Body of pancreas (tissue), 4 donors: ENCODE results near the gene ZNF521.

Experiments
- CTCF ChIP-seq, 7 experiments: fragments of 450-650 bp in 4 of 7; fragments of 200-600 bp in 3 of 7; sonication (generic) in 3 of 7; IDR thresholded peaks; one replicate each; pipeline ENCODE4 v1.5.1; 2016 to 2019; ENCODE audit warnings: antibody characterized with exemption in 7 of 7
- POLR2A ChIP-seq, 3 donors: fragments of 450-650 bp; IDR thresholded peaks; one replicate each; pipeline ENCODE4 v1.6.1; 2016; ENCODE audit warnings: antibody characterized with exemption in 3 of 3, mild to moderate bottlenecking in 2 of 3

DNA sequence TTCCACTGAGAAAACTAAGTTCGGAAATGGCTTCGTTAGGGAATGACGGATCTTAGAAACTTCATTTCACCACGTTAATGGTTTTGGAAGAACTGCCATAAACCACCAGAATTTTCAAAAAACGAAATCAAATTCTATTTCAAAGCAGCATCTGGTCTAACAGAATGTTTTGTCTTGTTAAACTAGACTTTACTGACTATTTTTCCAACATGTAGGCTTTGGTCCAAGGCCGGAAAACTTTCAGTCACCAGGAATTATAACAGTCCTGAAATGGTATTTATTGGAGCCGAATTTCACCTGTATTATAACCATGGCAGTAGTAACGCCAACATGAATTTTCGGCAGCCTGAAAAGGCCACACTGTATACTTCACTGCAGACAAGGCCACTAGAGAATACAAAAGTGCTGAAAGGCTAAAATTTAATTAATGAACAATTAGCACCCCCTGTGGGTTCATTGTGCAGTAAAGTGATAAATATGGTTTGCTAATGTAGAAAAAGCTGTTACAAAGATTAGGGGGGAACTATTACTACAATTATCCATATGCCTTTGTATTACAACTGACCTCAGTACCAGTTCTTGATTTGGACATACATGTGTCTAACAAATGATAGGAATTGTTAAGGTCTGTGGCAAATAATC, 116.4 kb downstream of the ZNF521 start:
- TF ChIP-seq POLR2A (IDR thresholded peaks at IDR 0.05): no peak
- TF ChIP-seq CTCF (IDR thresholded peaks at IDR 0.05): no peak
